GM12873 (cell line): ENCODE data around the gene LRRC4C.

Experiments
- CTCF ChIP-seq: IDR thresholded peaks from 2 replicates; pipeline ENCODE4 v1.5.1; 2012; ENCODE audit warnings: low read depth, mild to moderate bottlenecking, moderate library complexity, low read length, control low read depth; ENCODE audit not compliant: insufficient read depth; ENCODE audit errors: missing control alignments

The LRRC4C gene

DNA sequence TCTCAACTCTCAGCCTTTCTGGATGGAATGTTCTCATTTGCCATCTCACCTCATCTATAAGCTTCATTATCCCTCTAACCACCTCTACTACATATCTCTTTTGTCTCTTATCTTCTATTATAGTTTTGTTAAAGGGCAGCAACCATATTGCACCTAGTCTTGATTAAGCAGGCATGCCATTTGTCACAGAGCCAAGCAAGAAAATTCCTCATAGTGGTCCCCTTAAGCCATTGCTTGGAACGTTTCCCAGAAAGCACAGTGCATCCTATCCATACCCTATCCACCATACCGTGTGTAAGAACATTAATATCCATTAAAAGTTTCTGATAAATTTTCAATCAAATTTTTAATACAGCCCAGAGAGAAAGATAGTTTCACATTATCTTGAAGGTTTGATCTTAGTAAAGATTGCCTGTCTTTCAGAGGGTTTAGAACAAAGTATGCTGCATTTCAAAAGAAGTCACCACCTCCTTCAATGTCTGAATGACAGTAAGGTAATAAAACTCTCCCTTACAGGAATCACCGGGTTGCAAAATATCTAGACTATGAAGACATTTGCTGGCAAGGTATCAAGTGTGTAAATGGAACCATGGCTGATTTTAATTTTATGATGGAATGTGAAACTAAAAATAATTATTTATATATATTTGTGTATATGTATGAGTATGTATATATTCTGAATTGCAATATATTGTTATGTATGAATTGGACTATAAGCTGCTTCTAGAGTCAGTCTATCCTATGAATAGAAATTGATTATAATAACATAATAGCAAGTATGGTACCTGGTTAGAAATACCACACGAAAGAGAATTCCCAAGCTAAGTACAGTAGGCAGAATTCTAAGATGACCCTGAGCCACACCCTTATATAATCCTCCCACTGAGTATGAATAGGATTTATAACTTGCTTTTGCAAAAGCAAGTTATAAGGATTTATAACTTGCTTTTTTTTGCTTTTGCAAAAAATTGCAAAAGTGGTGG is 1296.3 kb downstream of the LRRC4C start:
- TF ChIP-seq CTCF = no peak

DNA sequence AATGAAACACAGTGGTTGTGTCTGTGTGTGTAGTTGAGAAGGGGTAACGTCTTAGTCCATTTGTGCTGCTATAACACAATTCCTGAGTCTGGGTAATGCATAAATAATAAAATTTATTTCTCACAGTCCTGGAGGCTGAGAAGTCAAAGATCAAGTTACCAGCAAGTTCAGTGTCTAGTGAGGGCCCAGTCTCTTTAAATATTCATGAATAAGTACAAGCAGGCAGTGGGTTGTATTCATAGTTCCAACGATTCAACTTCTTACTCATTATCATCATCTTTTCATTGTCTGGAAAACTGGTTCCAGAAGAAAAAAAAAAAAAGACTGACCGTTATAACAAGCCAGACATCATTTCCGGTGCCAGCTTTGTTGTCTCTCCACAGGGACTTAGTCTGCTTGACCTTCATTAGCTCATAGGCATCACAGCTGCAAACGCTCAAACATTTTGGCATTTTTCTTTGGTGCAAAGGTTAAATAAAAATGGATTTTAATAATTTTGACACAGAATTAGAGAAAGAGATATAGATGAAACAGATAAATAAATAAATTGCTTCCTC is 1297.5 kb downstream of the LRRC4C start:
- no peak for TF ChIP-seq CTCF

- no peak for TF ChIP-seq CTCF
These were observed 1299.0 kb downstream of the LRRC4C start for GRCh38 chr11:40160418-40160817.

DNA sequence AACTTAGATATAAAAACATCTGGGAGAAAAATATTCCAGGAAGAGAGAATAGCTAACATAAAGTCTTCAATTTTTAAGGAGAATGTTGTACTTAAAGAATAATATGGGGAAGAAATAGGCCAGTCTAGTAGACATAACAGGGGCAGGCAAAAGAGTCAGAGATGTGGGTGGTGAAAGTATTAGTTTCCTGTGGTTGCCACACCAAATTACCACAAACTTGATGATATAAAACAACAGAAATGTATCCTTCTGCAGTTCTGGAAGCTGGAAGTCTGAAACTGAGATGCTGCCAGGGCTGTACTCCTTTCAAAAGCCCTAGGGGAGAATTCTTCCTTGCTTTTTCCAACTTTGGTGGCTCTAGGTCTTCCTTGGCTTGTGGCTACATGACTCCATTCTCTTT is 1309.7 kb downstream of the LRRC4C start:
- TF ChIP-seq CTCF = no peak

DNA sequence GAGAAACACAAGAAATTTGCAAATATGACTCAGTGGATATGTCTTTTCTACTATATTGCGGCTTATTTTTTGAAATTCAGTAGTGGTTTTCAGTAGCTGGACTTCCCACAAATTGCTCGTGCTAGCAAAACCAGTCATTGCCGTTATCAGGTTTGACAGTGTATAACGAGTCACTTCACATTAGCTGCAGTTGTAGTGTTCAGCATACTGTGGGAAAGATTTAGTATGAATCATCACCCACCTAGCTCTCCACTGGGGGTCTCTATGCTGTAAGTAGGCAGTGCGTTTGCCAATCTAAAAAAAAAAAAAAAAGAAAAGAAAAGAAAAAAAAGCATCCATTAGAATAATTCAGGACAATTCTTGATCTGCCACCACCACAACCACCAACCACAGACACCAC is 1318.9 kb downstream of the LRRC4C start:
- TF ChIP-seq CTCF = no peak

- no peak for TF ChIP-seq CTCF
These were observed 1319.9 kb downstream of the LRRC4C start for GRCh38 chr11:40139536-40139935.

- TF ChIP-seq CTCF = no peak
These were observed 1320.4 kb downstream of the LRRC4C start for GRCh38 chr11:40139066-40139465.
